Fibroblast of villous mesenchyme (primary cell): ENCODE measurements around the gene PROZ. TPM values are rescaled to one million over a fixed set of nuclear protein-coding genes. Genes with fewer than 3 reads are reported as not detected.

Experiments used
- DNase-seq: peaks from one replicate; pipeline ENCODE4 v3.0.0-alpha.2; 2010; ENCODE audit warnings: low read depth
- H3K4me3 ChIP-seq: 2 replicates; pipeline ENCODE4 v1.5.1; 2011; ENCODE audit warnings: low read depth, mild to moderate bottlenecking, low read length
- total RNA-seq: library from RNA; depleted of rRNA; stranded (reverse); fragments of >200 nt; gene quantifications from 2 replicates; pipeline ENCODE4 v1.2.3, GENCODE V29; 2012
- TF ChIP-seq, protein P1 (sequence below): IDR thresholded peaks from 2 replicates; pipeline ENCODE4 v1.5.1; 2012; ENCODE audit warnings: low read depth, mild to moderate bottlenecking, low read length; ENCODE audit not compliant: insufficient read depth

The PROZ gene
- total RNA-seq, 1 donor = under 0.01 TPM

DNA sequence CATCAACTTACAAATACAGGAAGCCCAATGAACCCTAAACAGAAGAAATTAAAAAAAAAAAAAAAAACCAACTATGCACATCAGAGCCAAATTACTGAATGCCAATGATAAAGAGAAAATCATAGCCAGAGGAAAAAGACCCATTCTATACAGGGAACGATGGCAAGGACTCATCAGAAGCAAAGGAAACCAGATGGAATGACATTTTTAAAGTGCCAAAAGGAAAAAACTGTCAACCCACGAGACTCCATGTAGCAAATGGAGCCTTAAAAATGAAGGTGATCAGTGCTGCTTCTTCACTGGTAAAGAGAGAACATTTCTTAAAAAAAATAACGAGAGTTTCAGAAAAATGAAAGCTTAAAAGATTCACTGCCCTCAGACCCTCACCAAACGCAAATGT, 31.7 kb downstream of the PROZ start:
- DNase-seq = no peak
- TF ChIP-seq, protein P1, sequence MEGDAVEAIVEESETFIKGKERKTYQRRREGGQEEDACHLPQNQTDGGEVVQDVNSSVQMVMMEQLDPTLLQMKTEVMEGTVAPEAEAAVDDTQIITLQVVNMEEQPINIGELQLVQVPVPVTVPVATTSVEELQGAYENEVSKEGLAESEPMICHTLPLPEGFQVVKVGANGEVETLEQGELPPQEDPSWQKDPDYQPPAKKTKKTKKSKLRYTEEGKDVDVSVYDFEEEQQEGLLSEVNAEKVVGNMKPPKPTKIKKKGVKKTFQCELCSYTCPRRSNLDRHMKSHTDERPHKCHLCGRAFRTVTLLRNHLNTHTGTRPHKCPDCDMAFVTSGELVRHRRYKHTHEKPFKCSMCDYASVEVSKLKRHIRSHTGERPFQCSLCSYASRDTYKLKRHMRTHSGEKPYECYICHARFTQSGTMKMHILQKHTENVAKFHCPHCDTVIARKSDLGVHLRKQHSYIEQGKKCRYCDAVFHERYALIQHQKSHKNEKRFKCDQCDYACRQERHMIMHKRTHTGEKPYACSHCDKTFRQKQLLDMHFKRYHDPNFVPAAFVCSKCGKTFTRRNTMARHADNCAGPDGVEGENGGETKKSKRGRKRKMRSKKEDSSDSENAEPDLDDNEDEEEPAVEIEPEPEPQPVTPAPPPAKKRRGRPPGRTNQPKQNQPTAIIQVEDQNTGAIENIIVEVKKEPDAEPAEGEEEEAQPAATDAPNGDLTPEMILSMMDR = no peak
- no peak overlapping the region for H3K4me3 ChIP-seq

DNA sequence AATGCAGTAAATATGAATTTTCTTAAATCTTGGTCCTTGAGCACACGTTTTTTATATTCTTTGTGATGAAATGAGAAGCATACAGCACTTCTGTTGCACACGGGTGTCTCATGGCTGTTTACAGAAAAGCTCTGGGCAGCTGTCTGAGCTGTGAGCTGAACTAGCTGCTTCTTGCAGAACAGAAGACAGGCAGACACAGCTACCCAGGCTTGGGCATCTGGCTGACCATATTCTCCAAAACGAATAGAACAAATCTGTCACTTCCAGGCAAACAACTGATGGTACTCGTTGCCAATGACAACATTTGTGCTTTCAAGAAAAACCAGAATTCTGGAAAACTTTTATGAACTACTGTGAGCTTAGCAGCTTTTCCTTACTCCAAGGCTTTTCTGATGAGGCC, 33.8 kb downstream of the PROZ start:
- no peak overlapping the region for H3K4me3 ChIP-seq
- no peak for DNase-seq
- TF ChIP-seq, protein P1 = no peak

DNA sequence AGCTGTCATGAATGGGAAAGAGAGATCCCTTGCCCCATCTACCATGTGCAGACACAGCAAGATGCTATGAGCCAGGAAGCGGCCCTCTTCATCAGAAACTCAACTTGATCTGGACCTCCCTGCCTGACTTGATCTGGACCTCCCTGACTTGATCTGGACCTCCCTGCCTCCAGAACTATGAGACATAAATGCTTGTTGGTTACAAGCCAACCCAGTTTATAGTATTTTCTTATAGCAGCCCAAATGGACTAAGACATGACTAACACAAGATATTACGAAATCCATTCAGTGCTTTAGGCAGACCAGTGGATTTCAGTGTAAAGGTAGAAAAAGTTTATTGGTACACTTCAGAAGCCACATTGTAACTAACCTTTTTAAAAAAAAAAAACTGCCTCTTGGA, 34.5 kb downstream of the PROZ start:
- peak; percentile 79 for DNase-seq
- no peak overlapping the region for H3K4me3 ChIP-seq
- TF ChIP-seq, protein P1 = no peak

DNA sequence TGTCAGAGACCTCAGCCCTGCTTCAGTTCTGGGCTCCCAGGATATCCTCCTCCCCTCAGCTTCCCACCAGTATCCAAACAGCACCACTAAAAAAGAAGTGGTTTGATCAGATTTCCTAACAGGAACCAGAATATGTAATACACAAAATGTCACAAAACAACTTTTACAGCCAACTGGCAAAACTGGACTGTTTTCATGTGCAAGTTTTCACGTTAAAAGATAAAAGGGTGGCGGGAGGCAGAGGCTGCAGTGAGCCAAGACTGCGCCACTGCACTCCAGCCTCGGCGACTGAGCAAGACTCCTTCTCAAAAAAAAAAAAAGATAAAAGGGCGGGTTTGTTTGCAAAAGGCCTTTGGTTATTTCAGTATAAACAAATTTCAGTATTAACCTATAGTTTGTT, 36.9 kb downstream of the PROZ start:
- TF ChIP-seq, protein P1 = no peak
- DNase-seq = no peak
- no peak overlapping the region for H3K4me3 ChIP-seq

DNA sequence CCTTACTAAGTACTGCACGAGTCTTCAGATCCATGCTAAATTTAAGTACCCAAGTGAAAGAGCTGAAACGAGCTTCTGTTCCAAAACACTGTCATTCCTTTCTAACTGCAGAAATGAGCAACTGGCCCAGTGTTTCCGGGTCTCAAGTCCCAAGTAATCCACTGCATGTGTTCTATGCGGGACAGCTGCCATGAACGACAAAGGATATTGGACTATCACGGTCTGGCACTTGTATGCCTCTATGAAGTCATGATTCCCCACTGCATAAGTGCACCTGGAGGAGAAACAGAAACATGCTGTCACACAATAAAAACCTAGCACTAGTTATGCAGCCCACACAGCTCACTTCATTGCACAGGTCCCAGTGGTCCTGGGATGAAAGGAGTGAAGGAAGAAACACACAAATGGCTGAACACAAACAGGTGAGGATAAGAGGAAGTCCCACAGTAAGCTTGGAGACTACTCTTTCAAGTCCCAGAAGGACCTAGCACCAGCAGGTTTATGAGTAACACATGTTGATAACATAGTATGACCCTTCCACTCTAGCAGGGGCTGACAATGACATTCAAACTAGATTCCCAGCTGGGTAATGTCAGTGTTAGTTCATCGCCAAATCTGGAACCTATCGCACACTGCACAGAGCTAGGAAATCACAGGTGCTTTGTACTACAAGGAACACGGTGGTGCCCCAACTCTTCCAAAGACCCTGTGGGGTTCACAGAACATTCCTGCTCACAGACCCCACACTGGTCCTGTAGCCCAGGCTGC, 38.7 kb downstream of the PROZ start:
- no peak for DNase-seq
- H3K4me3 ChIP-seq = no peak overlapping the region
- TF ChIP-seq, protein P1 = no peak

DNA sequence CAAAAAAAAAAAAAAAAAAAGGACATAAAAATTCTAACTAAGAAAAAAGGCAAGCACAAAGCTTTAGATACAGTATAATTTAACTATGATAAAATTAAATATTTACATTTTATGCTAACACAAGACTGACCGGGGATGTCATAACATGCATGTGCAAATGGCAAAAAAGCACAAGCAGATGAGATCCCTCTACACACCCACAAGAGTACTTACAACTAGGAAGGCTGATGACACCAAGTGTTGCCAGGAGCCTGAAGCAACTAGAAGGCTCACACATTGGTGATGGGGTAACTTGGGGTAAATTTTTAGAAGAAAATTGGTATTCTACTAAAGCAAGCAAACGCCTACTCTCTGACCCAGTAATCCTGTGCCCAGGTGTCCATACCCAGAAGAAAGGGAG, 43.4 kb downstream of the PROZ start:
- DNase-seq = no peak
- no peak overlapping the region for H3K4me3 ChIP-seq
- TF ChIP-seq, protein P1 = no peak

DNA sequence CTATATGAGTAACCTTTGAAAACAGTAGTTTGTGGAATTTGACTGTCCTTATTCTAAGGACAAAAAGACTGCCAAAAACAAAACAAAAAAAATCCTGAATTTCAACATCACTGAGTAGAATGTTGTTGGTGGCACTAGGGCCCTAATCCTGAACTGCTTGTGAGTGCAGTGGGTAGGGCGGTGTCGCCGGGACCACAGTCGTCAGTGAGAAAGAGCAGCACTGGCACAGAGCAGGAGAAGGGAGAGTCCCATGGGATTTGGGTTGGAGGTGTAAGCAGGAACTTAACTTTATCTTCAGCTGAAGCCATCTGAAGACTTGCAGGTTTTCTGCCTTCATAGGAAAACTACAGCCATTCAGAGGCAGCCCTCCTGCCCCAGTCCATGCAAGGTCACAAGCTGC, 44.5 kb downstream of the PROZ start:
- no peak overlapping the region for H3K4me3 ChIP-seq
- TF ChIP-seq, protein P1 = no peak
- no peak for DNase-seq
